HepG2 (cell line): ENCODE results near the gene MAN1A1.

Source experiments
- ADNP ChIP-seq: sonication (generic); formaldehyde crosslinking; IDR thresholded peaks from 2 replicates; pipeline ENCODE4 v1.4.0; 2020; ENCODE audit warnings: missing genetic modification reagents
- XBP1 ChIP-seq: sonication (generic); formaldehyde crosslinking; IDR thresholded peaks from 2 replicates; pipeline ENCODE4 v1.5.0; 2020; ENCODE audit warnings: missing genetic modification reagents

- TF ChIP-seq ADNP (CRISPR knock-in tag) (no peak), XBP1 (CRISPR knock-in tag) (no peak)
Observed at GRCh38 chr6:119331663-119332286, 17.8 kb downstream of the MAN1A1 start.
